T-helper 1 cell treated with Interleukin-12 subunit alpha and Interleukin-12 subunit beta and Interleukin-4 antibody, amounts not matched to agents 30 ng/mL and 1 ng/mL, for 36 hours (primary cell): Measurements from ENCODE around the gene NUP50. TPM values are rescaled to one million over a fixed set of nuclear protein-coding genes. Genes with fewer than 3 reads are reported as not detected.

Source experiments
- intact Hi-C: fragments of 100-400 bp; cut with micrococcal nuclease; formaldehyde crosslinking; loops from one replicate; pipeline ENCODE4 v1.15.1; 2024
- total RNA-seq: library from RNA; stranded (reverse); gene quantifications from 2 replicates; pipeline ENCODE4 v1.2.3, GENCODE V29; 2022

Gene NUP50
- total RNA-seq, 1 donor from 2014 or later: 164 TPM

GRCh38 chr22:45192701-45193187, 29.0 kb downstream of the NUP50 start:
- intact Hi-C loops: no loop called here

DNA sequence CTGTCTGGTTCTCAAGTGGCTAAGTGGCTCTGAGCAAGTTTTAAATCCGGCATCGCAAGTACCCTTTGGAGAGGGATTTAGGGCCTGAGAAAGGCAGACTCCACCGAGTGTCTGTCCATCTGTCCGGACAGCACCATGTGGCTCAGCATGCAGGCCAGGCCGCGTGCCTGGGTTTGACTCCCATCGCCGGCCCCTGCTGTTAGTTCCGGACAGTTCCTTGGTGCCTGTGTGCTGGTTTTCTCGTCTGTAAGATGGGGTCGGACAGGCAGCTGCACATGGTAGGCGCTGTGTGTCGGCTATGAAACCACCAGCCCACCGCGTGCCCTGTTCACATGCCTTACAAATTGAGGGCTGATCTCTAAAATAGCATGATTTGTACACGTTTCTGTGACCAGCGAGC, 31.0 kb downstream of the NUP50 start:
- intact Hi-C loops: no loop called here

DNA sequence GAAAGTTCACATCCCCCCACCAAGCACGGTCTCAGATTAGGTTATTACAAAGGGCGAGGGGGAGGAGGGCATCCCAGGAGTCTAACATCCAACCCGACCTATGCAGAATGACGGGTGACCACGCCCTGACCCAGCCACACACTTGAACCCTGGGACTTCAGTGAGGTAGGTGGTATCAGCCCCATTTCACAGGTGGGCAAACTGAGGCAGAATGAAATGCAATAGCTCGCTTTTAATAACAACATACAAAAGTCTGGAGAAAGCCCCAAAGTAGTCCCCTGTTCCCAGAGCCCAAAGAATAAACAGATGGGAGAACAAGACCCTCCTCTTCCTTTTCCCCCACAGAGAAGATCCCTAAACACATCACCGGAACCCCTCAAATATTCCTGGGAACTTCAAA, 31.9 kb downstream of the NUP50 start:
- intact Hi-C loops: no loop called here

DNA sequence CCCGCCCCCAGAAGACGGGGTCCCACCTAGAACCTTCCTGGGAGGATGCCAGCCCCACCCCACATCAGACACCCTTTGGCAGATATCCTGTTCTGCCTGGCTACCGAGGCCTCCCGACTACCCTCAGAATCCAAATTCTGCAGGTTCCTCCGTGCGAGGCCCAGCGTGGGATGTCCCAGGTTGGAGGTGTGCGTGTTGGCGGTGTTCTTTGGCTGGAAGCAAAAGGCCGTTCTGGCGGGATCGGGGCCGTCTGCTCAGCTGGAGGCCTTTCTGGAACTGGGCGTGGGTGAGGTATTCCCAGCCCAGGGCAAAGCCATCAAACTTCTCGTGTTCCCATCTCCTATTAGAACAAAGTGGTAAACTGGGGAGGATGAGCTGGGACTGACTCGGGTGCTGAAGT, 32.6 kb downstream of the NUP50 start:
- intact Hi-C loops: no loop called here

- intact Hi-C loops: no loop called here
Observed at GRCh38 chr22:45196926-45197605, 33.3 kb downstream of the NUP50 start.

DNA sequence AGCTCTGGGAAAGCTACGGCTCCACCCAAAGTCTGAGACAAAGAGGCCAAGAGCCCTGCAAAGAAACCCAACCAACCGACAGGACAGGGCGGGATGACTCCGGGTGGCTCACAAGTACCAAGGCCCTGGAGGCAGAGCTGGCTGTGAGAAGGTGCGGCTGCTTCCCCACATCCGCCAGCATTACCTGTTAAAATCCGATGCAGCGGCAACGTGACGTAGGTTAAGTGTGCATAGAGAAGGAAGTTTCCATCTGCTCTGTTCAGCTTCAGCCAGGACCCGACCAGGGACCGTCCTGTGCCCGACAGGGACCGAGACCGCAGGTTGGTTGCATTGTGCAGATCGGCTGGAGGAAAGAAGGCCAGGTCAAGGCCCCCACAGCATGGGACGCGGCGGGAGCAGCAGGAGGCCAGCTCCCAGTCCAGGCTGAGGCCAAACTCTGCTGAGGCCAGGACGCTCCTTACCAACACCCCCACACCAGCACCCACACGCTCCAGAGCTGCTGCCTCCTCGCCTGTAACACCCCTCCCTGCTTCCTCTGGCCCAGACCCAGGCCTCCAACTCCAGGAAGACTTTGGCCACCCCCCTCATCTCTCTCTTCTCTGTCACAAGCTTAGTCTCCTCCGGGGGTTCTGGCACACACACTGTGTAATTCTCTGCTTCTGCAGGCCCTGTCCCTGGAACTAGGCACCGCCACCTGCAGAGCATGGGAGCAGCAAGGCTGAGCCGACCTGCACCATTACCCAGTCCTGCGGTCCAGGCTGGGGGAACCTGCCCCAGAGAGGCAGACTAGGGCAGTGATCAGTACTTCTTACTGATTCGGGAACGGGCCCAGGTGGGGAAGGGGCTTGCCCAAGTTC, 34.1 kb downstream of the NUP50 start:
- intact Hi-C loops: no loop called here

DNA sequence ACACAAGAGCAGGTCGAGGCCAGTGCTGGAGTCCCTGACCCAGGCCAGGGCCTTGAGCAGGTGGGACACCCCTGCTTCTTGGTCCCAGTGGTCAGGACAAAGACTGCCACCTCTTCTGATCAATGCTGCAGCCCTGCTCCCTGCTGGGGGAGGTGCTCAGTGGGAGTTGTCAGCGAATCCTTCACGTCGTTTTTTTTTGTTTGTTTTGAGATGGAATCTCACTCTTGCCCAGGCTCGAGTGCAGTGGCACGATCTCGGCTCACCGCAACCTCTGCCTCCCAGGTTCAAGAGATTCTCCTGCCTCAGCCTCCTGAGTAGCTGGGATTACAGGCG, 34.7 kb downstream of the NUP50 start:
- intact Hi-C loops: no loop called here

DNA sequence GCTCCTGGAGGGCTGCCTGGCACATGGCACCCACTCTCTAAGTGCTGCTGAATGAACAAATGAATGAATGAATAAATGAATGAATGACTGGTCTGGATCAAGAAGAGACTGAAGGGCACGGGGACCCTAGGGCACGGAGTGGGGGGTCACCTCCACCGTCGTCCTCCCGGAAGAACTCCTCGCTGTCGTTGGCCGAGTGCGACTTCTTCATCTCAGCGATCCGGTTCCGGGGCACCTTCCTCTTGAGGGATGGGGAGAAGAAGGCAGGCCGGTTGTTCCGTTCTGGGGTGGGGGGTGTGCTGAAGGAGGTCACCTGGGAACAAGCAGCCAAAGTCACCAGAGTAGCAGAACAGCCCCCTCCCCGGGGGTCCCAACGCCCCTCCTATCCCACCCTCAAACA, 36.0 kb downstream of the NUP50 start:
- intact Hi-C loops: no loop called here

GRCh38 chr22:45200230-45200629, 36.5 kb downstream of the NUP50 start:
- intact Hi-C loops: no loop called here

DNA sequence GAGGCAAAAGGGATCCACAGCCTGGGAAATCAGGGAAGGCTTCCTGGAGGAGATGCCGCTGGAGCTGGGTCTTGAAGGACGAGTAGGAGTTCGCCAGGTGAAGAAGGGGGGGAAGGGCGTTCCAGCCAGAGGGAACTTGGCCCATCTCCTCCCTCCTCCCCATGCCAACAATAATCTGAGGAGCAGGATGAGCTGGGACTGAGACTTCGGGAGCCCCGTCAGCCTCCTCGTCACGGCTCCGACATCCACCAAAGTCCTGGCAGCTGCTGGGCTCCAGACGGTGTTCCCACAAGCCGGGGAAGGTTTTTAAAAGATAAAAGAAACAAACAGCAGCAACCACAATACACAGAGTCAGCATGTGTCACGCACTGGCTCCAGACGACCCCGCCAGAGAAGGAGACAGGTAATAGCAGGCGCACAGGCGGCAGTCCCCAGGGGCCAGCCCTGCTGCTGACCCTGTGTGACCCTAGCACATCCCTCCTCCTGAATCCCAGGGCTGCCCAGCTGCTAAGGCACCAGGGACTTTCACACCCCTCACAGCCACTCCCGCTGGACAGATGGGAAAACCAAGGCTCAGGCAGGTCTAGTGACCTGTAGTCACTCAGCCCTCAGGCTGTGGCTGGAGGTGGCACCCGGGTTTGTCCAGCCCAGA, 37.3 kb downstream of the NUP50 start:
- intact Hi-C loops: no loop called here

DNA sequence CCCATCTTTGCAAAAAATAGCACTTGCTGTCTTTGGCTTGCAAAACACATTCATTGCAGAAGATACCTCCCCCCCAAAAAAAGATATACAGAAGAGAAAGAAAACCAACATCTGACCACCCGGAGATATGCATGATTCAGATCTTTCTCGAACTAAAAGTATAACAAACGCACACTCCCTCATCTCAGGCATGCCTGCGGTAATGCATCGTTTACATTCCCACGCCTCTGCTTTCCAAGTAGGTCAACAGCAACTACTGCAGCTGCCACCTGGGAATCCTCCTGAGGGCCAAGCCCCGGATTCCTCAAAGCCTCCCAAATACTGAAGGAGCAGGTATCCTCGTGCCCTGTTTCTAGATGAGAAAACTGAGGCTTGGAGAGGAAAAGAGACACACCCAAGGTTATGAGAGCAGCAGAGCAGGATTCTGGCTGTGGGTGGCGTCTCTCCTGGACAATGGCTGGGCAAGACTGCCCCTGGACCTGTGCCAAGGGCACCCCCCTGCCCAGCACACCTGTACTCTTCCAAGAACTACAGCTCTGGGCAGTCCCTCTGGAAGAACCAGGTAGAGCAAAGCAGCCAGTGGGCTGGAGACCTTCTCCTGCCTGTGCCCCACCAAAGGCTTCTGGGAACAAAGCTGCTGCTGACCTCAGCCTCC, 38.1 kb downstream of the NUP50 start:
- intact Hi-C loops: no loop called here

GRCh38 chr22:45202333-45203149, 38.8 kb downstream of the NUP50 start:
- intact Hi-C loops: no loop called here

GRCh38 chr22:45203150-45203951, 39.6 kb downstream of the NUP50 start:
- intact Hi-C loops: no loop called here

- intact Hi-C loops: no loop called here
Observed at GRCh38 chr22:45204241-45204640, 40.5 kb downstream of the NUP50 start.

GRCh38 chr22:45204819-45205218, 41.1 kb downstream of the NUP50 start:
- intact Hi-C loops: no loop called here

- intact Hi-C loops: no loop called here
Observed at GRCh38 chr22:45205276-45205925, 41.7 kb downstream of the NUP50 start.

- intact Hi-C loops: no loop called here
Observed at GRCh38 chr22:45206233-45206632, 42.5 kb downstream of the NUP50 start.

DNA sequence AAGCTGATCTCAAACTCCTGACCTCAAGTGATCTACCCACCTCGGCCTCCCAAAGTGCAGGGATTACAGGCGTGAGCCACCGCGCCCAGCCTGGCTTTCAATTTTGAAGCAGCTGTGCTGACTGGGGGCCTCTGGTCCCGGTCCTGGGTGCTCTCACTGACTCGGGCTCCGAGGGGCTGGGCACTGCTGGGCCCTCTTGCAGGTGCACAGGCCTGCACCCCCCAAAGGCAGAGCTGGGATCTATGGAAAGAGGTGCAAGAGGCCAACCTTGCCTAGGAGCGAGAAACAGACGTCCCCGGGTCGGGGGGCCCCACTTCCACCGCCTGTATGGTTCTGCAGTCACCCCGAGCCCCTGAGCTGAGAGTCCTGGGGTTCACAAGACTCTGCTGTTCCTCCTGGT, 43.8 kb downstream of the NUP50 start:
- intact Hi-C loops: no loop called here

GRCh38 chr22:45207981-45208664, 44.4 kb downstream of the NUP50 start:
- intact Hi-C loops: no loop called here
